ENCODE data around the gene FBXL4.
A peak's percentile ranks its signal among the peaks of the same experiment; 100 is the strongest.

Gene FBXL4

DNA sequence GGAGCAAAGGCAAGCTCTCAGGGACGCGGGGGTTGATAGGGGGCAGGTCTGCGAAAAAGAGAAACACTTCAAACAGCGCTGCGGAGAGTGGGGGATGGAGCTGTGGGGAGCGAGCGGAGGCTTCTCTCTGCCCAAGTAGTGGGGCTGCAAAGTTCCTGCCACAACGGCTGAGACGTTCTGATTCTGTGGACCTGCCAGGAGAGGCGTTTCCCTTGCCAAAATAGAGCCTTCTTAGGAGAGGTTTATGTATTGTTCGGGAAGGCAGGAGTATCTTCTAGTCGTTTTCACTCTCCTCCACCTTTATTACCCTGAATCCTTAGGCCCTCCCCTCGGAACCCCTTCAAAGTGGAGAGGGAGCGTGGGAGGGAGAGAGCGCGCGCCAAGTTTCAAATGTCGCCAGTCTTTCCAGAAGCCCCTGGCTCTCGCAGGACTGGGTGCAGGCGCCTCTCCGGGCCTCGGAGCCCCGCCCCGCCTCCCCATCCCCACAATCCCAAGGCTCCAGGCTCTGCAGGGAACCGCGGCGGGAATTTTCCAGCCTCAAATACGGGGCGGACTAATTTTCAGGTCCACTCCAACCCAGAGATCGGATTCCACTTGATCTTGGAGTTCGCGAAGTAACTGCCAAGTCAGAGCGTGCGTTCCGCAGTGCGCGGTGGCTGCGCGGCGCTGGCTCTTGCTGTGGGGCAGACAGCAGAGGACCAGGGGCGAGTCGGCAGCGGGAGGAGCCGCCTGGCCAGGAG lies 123.4 kb downstream of the FBXL4 start:
- DNase-seq = peak; percentile 57

DNA sequence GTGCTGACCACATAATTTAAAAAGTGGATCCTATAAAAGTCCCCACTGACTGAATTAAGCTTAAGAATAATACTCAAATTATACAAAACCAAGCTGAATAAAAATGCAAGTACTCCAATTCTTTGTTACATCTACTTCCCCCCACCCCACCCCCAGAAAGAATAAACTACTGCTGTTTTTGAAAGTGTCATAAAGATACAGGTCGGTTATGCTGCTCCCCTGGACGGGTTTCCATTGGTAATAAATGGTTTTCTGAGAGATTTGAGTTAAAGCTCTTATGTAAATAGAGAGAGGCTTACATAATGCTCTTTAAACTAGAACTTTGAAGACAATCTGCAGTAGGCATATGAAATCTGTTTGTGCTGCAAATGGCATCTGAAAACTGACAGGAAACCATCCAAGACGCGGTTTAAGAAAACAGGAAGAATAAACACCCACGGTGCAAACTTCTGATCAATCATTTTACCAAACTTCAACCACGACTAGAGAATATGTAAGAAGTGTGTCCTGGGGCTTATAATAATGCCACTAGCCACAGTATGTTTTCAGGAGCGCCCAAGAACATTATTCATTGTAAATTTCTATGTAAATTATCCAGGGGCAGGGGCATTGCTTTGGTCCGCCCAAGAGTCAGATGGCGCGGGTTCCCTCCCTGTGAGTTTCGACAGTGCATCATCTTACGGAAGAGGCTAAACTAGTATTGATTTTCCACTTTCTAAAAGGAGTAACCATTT lies 124.2 kb downstream of the FBXL4 start:
- DNase-seq = no peak

GRCh38 chr6:98821756-98822405 lies 125.9 kb downstream of the FBXL4 start:
- no peak for DNase-seq
